ENCODE data around the gene BRAT1. TPM values are rescaled to one million over a fixed set of nuclear protein-coding genes. Genes with fewer than 3 reads are reported as not detected.

The BRAT1 gene
- total and polyA plus RNA-seq, 8 donors, result 16.3 to 119 (median 27.4) TPM

DNA sequence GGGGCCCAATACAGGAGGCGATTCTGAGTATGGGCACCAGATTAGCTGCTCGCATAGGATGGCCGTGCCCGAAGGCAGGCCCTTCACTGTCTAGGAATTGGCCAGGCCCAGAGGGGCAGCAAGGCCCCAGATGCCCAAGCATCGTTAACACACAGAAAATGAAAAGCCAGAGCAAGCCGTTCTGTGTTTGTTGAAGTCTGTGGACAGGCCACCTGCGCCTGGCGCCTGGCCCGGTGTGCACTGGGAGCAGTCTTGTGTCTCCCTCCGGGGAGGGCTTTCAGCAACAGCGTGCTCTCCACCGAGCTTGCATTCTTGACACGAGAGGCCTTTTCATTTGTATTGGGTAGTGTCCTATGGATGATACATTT is 41.9 kb upstream of the BRAT1 start:
- intact Hi-C loops (cut with DNase I; ENCODE audit: low total_unique reads), result no loop called here
- H3K27me3 ChIP-seq, result no peaks in the 10 kb centered on the region
- H3K4me1 ChIP-seq, result peaks cover 0 to 4% (median 0%) of the 10 kb centered on the region in 4 donors
- H3K4me3 ChIP-seq, result no peak overlapping the region
- peaks cover 35 to 100% (median 96%) of the 10 kb centered on the region in 4 donors for H3K36me3 ChIP-seq
- no peak overlapping the region for H3K27ac ChIP-seq
- H3K9me3 ChIP-seq, result no peaks in the 10 kb centered on the region
- DNase-seq, result no peak
- WGBS, 5 donors, result 81 to 89% (median 85%) methylated on average over 11 to 13 of the region's 13 CpGs
- TF ChIP-seq POLR2A (IDR thresholded peaks at IDR 0.05) (no peak), EP300 (IDR thresholded peaks at IDR 0.05) (no peak), POLR2AphosphoS5 (IDR thresholded peaks at IDR 0.05) (no peak)
- TF ChIP-seq, protein P1, sequence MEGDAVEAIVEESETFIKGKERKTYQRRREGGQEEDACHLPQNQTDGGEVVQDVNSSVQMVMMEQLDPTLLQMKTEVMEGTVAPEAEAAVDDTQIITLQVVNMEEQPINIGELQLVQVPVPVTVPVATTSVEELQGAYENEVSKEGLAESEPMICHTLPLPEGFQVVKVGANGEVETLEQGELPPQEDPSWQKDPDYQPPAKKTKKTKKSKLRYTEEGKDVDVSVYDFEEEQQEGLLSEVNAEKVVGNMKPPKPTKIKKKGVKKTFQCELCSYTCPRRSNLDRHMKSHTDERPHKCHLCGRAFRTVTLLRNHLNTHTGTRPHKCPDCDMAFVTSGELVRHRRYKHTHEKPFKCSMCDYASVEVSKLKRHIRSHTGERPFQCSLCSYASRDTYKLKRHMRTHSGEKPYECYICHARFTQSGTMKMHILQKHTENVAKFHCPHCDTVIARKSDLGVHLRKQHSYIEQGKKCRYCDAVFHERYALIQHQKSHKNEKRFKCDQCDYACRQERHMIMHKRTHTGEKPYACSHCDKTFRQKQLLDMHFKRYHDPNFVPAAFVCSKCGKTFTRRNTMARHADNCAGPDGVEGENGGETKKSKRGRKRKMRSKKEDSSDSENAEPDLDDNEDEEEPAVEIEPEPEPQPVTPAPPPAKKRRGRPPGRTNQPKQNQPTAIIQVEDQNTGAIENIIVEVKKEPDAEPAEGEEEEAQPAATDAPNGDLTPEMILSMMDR (IDR thresholded peaks at IDR 0.05), result no peak

DNA sequence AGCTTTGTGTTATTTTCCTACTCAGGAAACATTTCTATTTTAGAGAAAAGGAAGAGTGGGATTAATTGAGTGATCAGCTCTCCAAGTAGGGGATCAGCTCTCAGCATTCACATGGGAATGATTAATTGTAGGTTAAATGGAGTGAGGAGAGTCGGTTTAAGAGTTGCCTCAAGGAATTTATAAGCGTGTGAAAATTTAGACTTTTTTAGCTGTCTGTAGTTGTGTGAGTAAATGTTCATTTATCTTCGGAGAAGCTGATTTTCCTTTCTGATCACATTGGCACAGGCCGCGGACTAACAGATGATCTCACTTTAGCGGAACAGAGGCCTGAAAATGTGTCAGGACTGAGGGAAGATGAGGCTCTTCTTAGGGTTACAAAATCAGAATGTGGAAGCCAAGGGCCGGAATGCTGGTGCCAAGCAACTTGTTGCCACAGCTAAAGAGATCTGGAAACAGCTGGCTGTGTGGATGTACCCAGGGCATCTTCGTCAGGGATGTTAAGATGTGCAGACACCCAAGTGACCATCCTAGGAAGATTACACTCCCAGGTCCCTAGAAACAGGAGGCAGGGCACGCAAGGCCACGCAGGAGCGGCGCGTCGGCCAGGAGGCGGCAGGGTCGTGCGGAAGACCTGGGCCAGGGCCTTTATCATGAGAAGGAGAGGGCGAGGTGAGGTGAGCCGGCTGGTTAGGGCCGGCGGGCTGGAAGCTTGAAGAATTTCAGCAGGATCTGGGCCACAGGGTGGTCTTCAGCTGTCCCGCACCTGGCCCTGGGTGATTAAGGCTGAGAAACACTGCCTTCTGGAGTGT is 41.3 kb upstream of the BRAT1 start:
- peaks cover 35 to 100% (median 96%) of the 10 kb centered on the region in 4 donors for H3K36me3 ChIP-seq
- H3K27ac ChIP-seq, result no peak overlapping the region
- no peak for DNase-seq
- intact Hi-C loops (cut with DNase I; ENCODE audit: low total_unique reads), result no loop called here
- TF ChIP-seq POLR2AphosphoS5 (IDR thresholded peaks at IDR 0.05) (no peak), EP300 (IDR thresholded peaks at IDR 0.05) (no peak), POLR2A (IDR thresholded peaks at IDR 0.05) (no peak)
- TF ChIP-seq, protein P1 (IDR thresholded peaks at IDR 0.05), result no peak
- WGBS, 5 donors, result 85 to 93% (median 91%) methylated on average over 22 of the region's 22 CpGs
- H3K27me3 ChIP-seq, result no peaks in the 10 kb centered on the region
- H3K4me1 ChIP-seq, result peaks cover 0 to 4% (median 0%) of the 10 kb centered on the region in 4 donors
- no peak overlapping the region for H3K4me3 ChIP-seq
- no peaks in the 10 kb centered on the region for H3K9me3 ChIP-seq

DNA sequence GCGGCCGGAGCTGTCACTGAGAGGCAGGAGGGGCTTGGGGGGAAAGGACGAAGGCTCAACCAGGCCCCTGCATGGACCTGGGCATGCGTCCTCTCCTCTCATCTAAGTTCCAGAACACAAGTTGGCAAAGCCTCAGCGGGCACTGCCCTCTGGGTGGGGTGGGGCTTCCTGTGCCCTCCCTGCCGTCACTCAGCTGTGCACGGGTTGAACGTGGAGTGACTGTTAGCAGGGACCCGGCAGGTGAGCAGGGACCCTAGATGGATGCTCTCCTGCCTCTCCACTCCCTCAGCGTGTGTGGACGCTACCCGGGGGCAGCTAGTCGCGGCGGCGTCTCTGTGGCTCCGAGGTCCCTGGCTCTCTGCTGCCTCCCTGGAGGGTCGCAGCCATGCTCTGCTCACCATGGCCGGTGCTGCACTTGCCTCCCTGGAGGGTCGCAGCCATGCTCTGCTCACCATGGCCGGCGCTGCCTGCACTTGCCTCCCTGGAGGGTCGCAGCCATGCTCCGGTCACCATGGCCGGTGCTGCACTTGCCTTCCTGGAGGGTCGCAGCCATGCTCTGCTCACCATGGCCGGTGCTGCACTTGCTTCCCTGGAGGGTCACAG is 40.0 kb upstream of the BRAT1 start:
- DNase-seq, result no peak
- Histone ChIP-seq H3K9me3 (no peaks in the 10 kb centered on the region), H3K36me3 (peaks cover 31 to 100% (median 97%) of the 10 kb centered on the region in 4 donors), H3K4me1 (no peaks in the 10 kb centered on the region), H3K27me3 (no peaks in the 10 kb centered on the region), H3K27ac (no peak overlapping the region), H3K4me3 (no peak overlapping the region)
- intact Hi-C loops (cut with DNase I; ENCODE audit: low total_unique reads), result no loop called here
- 89 to 93% (median 91%) methylated on average over 17 to 27 of the region's 27 CpGs for WGBS, 5 donors
- TF ChIP-seq EP300 (IDR thresholded peaks at IDR 0.05) (no peak), POLR2AphosphoS5 (IDR thresholded peaks at IDR 0.05) (no peak), POLR2A (IDR thresholded peaks at IDR 0.05) (no peak)

DNA sequence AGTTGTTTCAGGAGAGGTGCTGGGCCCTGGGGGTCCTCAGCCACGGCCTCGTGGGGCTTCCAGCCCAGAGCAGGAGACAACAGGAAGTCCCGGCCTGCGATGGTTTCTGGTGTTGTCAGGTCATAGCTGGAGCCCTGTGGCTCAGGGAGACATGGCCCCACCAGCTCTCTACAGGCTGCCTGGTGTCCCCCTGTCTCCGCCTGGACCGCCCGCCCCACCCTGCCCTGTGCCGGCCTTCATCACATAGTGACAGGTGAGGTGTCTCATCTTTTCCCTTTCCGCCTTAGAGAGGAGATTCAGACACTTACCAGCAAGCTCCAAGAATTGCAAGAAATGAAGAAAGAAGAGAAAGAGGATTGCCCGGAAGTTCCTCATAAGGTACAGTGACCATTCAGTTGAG is 39.3 kb upstream of the BRAT1 start:
- TF ChIP-seq POLR2A (IDR thresholded peaks at IDR 0.05) (no peak), EP300 (IDR thresholded peaks at IDR 0.05) (no peak), POLR2AphosphoS5 (IDR thresholded peaks at IDR 0.05) (no peak)
- TF ChIP-seq, protein P1 (IDR thresholded peaks at IDR 0.05), result no peak
- no peak for DNase-seq
- intact Hi-C loops (cut with DNase I; ENCODE audit: low total_unique reads), result no loop called here
- no peak overlapping the region for H3K4me3 ChIP-seq
- H3K36me3 ChIP-seq, result peaks cover 38 to 100% (median 98%) of the 10 kb centered on the region in 4 donors
- 87 to 94% (median 91%) methylated on average over 10 of the region's 10 CpGs for WGBS, 5 donors
- H3K27me3 ChIP-seq, result no peaks in the 10 kb centered on the region
- H3K9me3 ChIP-seq, result no peaks in the 10 kb centered on the region
- no peak overlapping the region for H3K27ac ChIP-seq
- no peaks in the 10 kb centered on the region for H3K4me1 ChIP-seq
